Activated CD4-positive, alpha-beta T cell treated with anti-CD3 and anti-CD28 coated beads, Interleukin-2, amount 50 U/mL, for 24 hours (primary cell): Measurements from ENCODE around the gene TMSB10.
"Not testable (repeated sequence)": the region's sequence is repeated elsewhere in the genome, so short reads cannot be mapped to it uniquely, and the experiment has no call there.

Source experiments
- DNase-seq, 2 donors: peaks; one replicate each; pipeline ENCODE4 v3.0.0-alpha.2; 2020; ENCODE audit warnings: low read depth in 1 of 2, low spot score in 1 of 2

The TMSB10 gene

DNA sequence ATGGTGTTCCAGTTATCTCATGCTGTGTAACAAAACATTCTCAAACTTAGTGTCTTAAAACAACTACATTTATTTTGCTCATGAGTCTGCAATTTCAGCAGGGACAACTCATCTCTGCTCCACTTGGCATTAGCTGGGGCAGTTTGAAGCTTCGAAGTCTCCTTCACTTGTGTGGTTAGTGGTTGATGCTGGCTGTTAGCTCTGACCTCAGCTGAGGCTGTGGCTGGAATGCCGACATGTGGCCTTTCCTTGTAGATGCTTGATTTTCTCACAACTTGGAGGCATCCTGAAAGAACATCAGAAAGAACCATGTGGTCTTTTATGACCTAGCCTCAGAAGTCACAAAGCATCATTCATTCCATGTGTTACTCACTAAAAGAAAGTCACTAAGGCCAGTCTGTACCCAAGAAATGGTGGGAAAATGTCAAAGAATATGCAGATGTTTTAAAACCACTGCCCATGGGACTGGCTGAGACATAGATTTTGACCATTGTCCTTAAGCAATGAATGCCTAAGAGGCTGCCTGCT lies 3.8 kb upstream of the TMSB10 start:
- no peak for DNase-seq

DNA sequence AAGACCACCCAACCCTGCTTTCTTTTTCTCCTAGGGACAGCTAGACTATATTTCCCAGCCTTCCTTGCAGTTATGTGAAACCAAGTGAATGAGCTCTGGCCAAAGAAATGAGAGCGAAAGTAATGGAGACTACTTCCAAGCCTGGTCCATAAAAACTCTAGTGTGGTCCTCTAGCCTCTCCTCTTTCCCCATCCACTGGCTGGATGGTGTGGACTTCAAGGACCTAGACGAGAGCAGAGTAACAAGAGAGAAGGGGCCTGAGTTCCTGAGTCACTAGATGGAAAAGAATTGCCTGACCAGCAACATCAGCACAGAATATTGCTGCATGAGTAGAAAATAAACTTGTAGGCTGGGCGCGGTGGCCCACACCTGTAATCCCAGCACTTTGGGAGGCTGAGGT lies 2.9 kb upstream of the TMSB10 start:
- DNase-seq = no peak

DNA sequence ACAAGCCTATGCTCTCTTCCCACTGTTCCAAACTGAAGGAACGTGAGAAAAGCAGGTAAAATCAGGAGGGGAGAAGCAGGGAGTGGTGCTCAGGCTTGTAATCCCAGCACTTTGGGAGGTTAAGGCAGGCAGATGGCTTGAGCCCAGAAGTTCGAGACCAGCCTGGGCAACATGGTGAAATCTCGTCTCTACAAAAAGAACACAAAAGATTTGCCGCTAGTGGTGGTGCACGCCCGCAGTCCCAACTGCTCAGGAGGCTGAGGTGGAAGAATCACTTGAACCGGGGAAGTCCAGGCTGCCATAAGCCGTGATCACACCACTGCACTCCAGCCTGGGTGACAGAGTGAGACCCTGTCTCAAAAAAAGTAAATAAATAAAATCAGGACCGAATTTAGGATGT lies 1.3 kb upstream of the TMSB10 start:
- DNase-seq = no peak

DNA sequence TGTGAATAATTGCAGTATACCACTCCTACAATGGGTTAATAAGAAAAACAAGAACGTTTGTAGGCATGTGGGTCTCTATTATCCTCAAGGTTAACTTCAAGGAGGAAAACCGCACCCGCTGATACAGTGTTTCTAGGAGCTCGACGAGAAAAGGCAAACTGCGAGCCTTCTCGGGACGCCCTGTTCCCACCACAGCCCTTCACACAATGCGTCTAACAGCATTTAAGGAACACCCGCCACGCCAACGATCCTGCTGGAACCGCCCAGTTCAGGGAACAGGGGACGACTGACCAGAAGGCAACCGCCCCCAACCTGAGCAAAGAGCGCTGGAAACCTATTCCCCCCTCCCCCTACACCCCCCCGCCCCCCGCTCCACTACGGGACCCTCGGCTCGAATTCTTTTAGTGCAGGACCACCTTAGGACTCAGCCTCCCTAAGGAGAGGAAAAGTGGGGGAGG lies 710 bp upstream of the TMSB10 start:
- DNase-seq = no peak

DNA sequence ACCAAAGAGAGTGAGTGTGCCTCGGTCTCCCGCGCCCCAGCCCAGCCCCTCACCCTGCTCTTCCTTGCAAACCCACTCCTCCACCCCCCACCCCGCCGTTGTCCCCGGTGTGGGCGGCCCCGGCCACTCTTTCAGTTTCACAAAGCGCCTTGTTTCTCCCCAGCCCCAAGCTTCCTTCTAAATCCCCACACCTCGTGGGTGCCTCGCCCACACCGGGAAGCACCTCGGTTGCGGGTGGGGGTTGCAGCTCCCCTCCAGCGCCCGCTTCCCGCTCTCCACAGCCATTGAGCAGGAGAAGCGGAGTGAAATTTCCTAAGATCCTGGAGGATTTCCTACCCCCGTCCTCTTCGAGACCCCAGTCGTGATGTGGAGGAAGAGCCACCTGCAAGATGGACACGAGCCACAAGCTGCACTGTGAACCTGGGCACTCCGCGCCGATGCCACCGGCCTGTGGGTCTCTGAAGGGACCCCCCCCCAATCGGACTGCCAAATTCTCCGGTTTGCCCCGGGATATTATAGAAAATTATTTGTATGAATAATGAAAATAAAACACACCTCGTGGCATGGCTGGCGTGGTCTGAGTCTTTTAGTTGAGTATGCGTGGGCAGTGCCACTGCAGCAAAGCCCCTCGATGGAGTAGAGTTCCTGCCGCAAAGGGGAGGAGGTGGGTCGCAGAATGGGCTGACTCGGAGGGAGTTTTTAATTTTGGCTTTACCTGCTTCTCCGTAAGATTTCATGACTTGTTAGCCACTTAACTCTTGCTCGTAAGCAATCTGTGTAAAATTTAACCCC lies 848 bp downstream of the TMSB10 start:
- DNase-seq = peak in 1 of 2 donors; percentile 28

DNA sequence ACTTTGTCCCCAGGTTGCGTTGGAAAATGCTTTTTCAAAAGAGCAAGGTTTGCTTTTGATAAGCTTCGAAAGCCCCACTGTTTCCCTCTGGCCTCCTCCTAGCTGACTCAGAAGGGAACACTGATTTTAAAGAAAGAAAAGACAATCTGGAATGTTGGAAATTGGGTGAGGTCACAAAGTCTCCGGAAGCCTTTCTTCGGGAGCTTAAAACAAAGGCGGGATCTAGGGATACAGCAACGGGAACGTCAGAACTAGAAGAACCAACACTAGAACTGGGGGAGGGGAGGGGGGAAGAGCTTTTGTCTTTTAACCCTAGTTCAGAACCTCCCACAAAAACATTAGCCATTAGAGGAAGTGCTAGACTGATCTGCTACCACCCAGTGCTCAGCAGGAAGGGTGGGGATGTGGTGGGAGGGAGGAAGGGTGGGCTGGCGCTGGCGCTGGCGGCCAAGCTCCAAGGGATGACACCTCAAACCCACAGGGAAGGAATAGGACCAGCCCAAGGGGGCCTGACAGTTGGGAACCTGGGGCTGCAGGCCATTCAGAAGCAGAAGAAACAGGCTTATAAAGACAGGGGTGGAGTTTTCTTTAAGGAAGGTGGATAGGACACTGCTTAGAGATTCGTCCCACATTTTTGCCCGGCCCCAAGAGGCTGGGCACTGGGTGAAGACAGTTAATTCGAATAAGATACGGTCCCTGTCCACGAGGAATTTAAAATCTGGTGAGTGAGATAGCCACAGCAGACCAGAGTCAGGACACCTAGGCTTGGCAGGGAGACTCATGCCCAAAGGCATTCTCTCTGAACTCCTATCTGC lies 1.7 kb downstream of the TMSB10 start:
- DNase-seq = no peak

DNA sequence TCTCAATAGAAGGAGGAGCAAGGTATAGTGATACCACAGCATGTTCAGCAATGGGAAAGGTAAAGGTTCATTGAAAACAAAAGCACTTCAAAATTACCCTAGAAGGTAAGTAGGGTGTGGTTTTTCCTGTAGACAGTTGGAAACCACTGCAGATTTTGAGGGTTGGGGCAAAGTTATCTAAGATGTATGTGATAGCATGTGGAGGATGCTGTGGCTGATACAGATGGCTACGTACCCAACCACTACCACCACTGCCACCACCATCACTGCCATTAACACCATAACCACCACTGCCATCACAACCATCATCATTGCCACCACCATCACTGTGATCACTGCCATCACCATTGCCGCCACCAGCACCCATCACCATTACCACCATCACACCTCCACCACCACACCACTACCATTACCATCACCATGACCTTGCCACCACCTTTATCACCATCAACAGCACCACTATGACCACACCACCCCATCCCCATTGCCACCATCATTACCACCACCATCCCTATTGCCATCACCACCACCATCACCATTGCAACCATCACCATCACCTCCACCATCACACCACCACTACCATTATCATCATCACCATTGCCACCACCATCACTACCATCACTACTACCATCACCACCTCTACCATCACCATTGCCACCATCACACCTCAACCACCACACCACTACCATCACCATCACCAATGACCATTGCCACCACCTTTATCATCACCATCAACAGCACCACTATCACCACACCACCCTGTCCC lies 3.7 kb downstream of the TMSB10 start:
- no peak for DNase-seq

DNA sequence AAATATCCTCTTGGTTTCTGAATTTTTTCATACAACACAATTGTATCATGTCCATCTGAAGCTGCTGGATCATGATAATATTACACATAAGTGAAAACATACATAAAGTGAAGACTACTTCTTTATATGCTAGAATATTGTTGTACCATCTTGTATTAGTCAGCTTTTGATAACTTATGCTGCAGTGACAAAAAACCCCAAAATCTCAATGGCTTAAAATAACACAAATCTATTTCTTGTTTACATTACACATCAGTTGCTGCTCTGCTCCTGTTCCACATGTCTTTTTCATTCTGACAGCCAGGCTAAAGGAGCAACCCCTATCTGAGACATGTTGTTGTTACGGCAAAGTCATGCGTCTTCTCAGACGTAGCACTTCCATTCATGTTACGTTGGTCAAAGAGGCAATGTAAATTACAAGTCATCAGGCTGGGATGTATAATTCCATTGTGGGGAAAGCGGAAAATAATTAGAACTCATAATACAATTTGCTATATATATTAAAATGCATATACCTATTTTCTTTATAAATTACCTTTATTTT lies 5.8 kb downstream of the TMSB10 start:
- no peak for DNase-seq

DNA sequence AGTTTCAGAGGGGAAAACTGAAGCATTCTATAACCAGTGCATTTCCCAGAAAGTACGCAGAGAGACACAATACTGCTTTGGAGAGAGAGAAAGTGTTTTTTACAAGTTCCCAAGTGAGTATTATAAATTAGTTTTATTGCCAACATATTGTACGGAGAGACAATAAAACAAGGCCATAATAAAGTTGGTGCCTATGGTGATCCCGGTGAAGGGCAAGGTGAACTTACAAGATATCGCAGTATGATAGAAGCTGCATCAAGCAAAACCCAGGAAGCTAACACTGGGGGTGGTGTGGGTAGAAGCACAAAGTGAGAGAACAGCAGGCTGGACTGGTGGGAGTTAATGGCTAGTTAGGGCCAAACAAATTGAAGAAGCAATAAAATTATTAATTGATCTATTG lies 7.5 kb downstream of the TMSB10 start:
- no peak for DNase-seq

DNA sequence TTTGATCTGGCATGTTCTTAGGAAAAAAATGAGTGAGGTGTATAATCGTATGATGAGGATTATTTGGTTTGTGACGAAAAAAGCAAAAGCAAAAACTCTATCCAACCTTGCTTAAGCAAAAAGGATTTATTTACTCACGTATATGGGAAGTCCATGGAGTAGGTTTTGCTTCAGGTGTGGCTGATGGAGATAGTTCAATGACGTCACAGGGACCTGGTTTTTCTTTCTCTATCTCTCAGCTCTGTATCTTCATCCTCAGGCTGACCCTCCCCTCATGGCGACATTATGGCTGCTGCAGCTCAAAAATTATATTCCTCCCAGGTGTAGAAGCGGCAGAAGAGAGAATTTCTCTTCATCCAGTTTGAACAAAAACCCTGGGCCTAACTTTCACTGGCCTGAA lies 8.9 kb downstream of the TMSB10 start:
- DNase-seq = no peak

DNA sequence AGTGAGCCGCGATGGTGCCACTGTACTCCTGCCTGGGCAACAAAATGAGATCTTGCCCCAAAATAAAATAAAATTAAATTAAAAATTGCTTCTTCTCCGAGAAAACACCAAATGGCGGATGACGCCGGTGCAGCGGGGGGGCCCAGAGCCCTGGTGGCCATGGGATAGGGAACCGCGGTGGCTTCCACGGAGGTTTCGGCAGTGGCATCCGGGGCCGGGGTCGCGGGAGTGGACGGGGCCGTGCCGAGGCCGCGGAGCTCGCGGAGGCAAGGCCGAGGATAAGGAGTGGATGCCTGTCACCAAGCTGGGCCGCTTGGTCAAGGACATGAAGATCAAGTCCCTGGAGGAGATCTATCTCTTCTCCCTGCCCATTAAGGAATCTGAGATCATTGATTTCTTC lies 10.2 kb downstream of the TMSB10 start:
- DNase-seq = not testable (repeated sequence)

DNA sequence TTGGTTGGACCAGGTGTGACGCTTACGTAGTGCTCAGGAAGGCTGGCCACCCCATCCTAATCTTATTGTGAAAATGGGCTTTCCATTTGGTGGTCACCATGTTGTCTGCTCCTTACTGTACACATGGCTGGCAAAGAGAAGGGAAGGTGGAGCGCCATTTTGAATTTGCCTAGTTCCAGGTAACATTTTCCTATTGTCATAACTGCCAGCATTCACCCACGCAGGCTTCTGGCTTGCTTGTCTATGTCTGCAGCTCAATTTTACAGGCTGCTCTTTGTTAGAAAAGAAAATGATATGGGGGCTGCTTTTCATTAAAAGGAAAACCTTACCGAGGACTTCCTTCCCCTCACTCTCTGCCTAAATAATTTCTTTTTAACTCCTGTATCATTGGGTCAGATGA lies 12.4 kb downstream of the TMSB10 start:
- DNase-seq = not testable (repeated sequence)

DNA sequence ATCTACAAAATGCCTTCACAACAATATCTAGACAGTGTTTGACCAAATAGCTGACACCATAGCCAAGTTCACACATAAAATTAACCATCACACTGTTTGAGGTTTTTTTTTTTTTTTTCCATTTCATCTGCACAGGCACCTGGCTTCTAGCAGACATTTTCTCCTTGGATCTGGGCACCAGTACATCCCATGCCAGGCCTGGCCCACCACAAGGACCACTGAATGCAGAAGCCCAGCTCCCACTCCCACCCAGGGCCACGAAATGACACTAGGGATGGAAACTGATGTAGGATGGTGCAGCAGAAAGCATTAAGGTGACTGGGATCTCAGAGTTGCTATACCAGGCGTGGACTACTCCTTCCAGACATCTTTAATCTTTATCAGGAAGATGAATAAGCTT lies 13.0 kb downstream of the TMSB10 start:
- DNase-seq = no peak

DNA sequence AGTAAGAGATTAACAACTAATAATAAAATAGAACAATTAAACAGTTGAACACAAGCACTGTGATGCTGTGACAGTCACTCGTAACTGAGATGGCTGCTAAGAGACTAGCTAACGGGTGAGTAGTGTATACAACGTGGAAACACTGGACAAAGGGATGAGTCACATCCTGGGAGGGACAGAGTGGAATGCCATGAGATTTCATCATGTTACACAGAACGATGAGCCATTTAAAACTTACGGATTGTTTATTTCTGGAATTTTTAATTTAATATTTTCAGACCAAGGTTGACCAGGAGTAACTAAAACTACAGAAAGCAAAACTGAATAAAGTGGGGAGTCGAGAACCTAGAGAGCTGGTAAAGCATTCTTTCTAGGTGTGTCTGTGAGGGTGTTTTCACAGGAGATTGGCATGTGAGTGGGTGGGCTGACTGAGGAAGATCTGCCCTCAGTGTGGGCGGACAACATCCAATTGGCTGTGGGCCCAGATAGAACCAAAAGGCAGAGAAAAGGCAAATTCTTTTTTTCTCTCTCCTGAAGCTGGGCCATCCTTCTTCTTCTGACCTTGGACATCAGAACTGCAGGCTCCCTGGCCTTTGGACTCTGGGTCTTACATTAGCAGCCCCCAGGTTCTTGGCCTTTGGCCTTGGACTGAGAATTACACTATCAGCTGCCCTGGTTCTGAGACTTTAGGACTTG lies 14.6 kb downstream of the TMSB10 start:
- DNase-seq = no peak

DNA sequence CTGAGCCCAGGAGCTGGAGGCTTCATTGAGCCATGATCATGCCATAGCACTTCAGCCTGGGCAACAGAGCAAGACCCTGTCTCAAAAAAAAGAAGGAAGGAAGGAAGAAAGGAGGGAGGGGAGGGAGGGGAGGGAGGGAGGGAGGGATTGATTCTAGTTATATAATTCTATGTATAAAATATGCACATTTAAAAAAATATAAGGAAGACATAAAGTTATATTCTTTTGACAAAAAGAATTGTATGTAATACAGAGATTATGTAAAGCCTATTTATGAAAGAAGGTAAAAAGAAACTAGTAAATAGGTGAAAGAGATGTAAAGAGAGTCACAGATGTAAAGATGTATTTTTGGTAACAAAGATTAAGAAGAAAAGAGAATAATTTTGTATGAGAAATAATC lies 17.6 kb downstream of the TMSB10 start:
- DNase-seq = no peak

DNA sequence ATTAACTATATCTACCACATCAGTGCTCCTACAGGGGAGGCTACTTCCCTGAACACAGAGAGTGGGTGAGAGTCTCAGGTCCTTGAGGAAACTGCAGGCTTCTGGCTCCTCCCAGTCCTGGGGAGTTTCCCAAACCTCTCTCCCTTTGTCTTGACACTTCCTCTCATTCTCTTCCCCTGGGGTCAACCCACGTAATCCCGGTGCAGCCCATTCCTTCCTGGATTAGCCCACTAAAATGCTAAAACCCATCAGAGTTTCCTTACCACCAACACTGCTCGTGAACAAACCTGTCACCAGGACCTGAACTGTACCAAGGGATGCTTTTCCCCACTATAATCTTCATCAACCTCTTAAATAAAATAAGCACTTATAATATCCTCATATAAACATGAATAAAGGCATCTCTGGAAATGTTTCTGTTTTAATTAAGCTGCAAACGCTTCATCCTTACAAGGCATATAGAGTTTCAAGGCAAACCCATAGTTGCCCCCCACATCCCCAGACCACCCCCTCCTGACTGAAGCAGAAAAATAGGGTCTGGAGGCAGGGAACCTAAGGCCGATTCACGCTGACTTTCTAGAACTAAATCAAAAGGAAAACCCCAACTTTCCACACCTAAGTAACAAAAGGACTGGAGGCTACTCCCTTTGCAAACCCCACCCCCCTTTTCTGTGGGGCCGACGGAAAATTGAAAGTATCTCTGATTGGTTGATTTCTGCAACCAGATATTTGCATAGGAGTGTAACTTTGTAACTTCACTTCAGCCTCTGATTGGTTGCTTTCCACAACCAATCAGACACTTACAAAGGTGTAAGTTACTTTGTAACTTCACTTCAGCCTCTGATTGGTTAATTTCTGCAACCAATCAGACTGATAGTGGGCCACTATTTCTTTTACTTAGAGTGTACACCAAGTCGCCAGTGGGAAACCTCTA lies 19.0 kb downstream of the TMSB10 start:
- no peak for DNase-seq

DNA sequence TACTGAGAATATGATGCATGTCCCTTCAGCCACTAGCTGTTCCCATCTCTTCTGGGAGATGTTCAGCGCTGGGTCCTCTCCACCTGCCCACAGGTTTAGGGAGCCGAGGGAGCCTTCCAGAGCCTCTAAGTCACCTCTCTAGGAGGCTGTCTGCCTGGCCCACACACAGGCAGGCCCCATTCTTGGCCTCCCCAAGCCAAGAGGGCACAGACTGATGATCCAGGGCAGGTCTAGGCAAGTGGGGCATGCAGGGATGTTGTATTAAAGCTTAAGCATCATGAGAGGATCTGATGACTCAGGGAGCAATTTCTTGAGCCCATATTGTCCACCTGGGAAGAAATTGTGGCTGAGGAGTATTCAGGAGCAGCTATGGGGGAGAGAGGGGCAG lies 19.9 kb downstream of the TMSB10 start:
- DNase-seq = no peak

DNA sequence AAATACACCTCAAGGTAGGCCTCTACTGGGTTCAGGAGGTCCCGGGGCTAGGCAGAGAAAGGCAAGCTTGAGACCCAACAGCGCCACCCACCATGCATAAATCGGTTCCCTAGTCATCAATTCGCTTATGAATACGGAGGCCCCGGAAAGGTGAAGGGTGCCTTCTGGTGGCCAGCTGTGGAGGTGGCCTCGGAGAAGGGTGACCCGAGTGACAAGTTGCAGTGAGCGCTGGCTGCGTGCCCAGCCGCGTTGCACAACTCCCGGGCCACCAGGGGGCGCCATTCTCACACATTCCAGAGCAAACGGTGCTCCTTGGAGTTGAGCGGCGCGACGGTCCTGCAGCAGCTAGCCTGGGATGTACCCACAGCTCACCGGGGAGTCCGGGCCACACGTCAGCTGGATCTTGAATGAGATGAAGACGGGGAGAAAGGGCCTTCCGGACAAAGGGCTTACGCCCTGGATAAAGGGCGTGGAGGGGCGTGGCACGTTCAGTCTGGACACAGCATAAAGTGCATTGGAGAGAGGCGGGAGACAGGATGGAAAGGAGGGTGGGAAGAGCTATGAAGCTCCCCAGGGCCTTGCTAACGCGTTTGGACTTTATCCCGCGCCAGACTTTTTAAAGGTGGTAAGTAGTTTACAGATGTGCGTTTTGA lies 20.4 kb downstream of the TMSB10 start:
- peak; percentile 99 for DNase-seq

DNA sequence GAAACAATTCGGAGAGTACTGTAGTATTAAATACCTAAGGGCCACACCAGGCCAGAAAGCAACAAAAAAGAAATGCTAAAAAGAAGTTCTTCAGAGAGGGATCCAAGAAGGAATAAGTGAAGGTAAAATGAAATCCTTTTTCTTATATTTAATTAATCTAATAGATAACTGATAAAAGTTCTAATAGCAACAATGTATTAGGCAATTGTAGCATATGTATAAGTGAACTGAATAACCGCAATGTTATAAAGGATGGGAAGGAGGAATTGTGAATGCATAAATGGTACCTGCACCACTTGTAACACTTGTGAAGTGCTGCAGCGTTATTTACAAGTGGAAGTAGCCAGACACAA lies 21.8 kb downstream of the TMSB10 start:
- DNase-seq = no peak
